GM18858 (cell line): ENCODE measurements around the gene PNLIPRP3.

ENCODE experiments used
- ATAC-seq: cut with Tn5 transposase; IDR thresholded peaks from one replicate; pipeline ENCODE4 v1.9.1; 2021; ENCODE audit not compliant: unreplicated experiment

PNLIPRP3 gene

GRCh38 chr10:116490028-116490662, 62.5 kb downstream of the PNLIPRP3 start:
- ATAC-seq = no peak

DNA sequence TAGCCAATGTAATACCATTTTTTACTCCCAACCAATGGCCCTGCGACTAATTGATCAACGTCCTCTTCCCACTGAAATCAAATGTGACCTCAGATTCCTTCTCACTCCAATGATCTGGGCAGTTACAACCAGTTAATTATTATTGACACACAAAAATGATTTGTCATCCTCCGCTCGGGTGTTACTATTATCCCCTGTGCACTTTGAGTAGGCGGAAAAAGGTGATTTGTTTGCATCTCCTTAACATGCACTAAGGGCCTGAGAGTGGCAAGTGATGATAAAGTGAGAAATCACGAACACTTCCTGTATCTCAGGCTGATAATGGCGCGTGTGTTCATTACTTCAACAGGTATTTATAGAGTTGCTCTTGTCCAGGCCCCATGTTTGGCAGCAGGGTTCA, 77.1 kb downstream of the PNLIPRP3 start:
- no peak for ATAC-seq

GRCh38 chr10:116510565-116510964, 82.9 kb downstream of the PNLIPRP3 start:
- ATAC-seq = no peak

- ATAC-seq = no peak
These were observed 83.7 kb downstream of the PNLIPRP3 start for GRCh38 chr10:116511365-116511764.

GRCh38 chr10:116521424-116522290, 94.0 kb downstream of the PNLIPRP3 start:
- ATAC-seq = no peak

GRCh38 chr10:116522803-116523381, 95.2 kb downstream of the PNLIPRP3 start:
- ATAC-seq = no peak

GRCh38 chr10:116524736-116525135, 97.1 kb downstream of the PNLIPRP3 start:
- ATAC-seq = no peak

DNA sequence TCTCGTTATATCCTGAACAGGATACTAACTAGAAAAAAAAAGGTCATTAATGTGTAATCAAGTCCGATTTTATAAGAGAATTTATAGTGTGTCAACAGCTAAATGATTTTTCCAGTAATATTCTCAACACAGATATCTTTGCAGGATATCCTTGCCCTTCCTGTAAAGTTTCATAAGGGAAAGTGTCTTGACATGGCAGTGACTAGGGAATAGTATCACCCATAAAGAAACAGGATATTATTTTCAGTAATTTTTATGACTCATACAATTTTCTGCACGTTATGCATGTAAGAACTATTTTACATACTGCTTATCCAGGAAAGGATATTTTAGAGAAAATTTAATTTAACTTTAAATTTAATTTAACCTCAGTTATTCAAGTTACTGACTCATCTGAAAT, 98.6 kb downstream of the PNLIPRP3 start:
- no peak for ATAC-seq
